ENCODE data around the gene JCHAIN. TPM values are rescaled to one million over a fixed set of nuclear protein-coding genes. Genes with fewer than 3 reads are reported as not detected.
A peak's percentile ranks its signal among the peaks of the same experiment; 100 is the strongest.

Gene JCHAIN
- total and polyA plus RNA-seq, 9 of the 15 experiments (the other 6 are each of a cell fraction or from before 2014, with no cell fraction given), result 0.04 to 0.68 (median 0.26) TPM; not detected in 5

DNA sequence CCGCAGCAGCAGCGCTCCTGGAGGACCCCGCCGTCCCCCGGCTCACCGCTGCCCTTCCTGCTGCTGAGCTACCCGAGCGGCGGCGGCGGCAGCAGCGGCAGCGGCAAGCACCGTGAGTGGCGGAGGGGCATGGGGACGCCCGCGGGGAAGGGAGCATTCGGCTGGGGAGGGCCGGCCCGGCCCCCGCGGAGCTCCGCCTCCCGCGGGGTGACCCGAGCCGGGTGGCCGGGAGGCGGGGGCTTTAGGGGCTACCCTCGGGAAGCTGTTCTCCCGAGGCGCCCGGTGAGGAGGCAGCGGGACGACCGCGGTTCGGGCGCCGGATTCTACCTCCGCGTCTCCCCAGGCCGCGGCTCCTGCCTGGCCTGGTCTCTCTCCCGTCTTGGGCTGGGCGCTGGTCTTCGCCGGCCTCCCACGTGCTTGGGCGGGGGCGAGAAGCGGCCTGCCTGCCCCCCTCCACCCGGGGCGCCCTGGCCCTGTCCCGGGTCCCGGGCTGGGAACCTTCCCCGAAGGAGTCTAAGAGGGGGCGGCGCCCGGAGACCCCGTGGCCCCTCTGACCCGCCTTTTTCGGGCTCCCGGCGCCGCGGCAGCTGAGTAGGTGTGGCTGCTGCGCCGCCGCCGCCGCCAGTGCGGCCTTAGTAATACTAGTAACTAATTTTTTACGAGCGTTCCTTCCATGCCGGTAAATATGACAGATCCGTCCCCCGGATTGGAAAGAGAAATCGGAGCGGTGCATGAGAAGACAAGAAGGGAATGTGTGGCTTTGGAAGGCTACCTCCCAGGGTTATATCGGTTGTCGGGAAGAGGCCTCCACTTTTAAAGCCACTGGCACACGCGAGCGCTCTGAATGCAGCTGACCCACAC, 39.1 kb upstream of the JCHAIN start (continued):
- TF ChIP-seq SMAD4 (CRISPR knock-in tag; conservative IDR thresholded peaks at IDR 0.05) (0 out of 2 replicates have a peak, but pooled peaks have one; percentile 69), SIN3A (IDR thresholded peaks at IDR 0.05; ENCODE audit: borderline replicate concordance in 2 of 2, control insufficient read depth in 1 of 2, low read depth in 2 of 2, low read length in 2 of 2) (peak; percentile 37 to 81; a peak in 3 of 4 replicates), EWSR1 (IDR thresholded peaks at IDR 0.05; ENCODE audit: borderline replicate concordance, low read depth, partially characterized antibody) (no peak), HDAC8 (tag; IDR thresholded peaks at IDR 0.05) (no peak), SMARCC2 (IDR thresholded peaks at IDR 0.05; ENCODE audit: low read depth) (no peak), ZNF444 (CRISPR knock-in tag; IDR thresholded peaks at IDR 0.05) (no peak)
- TF ChIP-seq, protein P1, sequence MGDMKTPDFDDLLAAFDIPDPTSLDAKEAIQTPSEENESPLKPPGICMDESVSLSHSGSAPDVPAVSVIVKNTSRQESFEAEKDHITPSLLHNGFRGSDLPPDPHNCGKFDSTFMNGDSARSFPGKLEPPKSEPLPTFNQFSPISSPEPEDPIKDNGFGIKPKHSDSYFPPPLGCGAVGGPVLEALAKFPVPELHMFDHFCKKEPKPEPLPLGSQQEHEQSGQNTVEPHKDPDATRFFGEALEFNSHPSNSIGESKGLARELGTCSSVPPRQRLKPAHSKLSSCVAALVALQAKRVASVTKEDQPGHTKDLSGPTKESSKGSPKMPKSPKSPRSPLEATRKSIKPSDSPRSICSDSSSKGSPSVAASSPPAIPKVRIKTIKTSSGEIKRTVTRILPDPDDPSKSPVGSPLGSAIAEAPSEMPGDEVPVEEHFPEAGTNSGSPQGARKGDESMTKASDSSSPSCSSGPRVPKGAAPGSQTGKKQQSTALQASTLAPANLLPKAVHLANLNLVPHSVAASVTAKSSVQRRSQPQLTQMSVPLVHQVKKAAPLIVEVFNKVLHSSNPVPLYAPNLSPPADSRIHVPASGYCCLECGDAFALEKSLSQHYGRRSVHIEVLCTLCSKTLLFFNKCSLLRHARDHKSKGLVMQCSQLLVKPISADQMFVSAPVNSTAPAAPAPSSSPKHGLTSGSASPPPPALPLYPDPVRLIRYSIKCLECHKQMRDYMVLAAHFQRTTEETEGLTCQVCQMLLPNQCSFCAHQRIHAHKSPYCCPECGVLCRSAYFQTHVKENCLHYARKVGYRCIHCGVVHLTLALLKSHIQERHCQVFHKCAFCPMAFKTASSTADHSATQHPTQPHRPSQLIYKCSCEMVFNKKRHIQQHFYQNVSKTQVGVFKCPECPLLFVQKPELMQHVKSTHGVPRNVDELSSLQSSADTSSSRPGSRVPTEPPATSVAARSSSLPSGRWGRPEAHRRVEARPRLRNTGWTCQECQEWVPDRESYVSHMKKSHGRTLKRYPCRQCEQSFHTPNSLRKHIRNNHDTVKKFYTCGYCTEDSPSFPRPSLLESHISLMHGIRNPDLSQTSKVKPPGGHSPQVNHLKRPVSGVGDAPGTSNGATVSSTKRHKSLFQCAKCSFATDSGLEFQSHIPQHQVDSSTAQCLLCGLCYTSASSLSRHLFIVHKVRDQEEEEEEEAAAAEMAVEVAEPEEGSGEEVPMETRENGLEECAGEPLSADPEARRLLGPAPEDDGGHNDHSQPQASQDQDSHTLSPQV (IDR thresholded peaks at IDR 0.05), result peak; percentile 87
- TF ChIP-seq, protein P2, sequence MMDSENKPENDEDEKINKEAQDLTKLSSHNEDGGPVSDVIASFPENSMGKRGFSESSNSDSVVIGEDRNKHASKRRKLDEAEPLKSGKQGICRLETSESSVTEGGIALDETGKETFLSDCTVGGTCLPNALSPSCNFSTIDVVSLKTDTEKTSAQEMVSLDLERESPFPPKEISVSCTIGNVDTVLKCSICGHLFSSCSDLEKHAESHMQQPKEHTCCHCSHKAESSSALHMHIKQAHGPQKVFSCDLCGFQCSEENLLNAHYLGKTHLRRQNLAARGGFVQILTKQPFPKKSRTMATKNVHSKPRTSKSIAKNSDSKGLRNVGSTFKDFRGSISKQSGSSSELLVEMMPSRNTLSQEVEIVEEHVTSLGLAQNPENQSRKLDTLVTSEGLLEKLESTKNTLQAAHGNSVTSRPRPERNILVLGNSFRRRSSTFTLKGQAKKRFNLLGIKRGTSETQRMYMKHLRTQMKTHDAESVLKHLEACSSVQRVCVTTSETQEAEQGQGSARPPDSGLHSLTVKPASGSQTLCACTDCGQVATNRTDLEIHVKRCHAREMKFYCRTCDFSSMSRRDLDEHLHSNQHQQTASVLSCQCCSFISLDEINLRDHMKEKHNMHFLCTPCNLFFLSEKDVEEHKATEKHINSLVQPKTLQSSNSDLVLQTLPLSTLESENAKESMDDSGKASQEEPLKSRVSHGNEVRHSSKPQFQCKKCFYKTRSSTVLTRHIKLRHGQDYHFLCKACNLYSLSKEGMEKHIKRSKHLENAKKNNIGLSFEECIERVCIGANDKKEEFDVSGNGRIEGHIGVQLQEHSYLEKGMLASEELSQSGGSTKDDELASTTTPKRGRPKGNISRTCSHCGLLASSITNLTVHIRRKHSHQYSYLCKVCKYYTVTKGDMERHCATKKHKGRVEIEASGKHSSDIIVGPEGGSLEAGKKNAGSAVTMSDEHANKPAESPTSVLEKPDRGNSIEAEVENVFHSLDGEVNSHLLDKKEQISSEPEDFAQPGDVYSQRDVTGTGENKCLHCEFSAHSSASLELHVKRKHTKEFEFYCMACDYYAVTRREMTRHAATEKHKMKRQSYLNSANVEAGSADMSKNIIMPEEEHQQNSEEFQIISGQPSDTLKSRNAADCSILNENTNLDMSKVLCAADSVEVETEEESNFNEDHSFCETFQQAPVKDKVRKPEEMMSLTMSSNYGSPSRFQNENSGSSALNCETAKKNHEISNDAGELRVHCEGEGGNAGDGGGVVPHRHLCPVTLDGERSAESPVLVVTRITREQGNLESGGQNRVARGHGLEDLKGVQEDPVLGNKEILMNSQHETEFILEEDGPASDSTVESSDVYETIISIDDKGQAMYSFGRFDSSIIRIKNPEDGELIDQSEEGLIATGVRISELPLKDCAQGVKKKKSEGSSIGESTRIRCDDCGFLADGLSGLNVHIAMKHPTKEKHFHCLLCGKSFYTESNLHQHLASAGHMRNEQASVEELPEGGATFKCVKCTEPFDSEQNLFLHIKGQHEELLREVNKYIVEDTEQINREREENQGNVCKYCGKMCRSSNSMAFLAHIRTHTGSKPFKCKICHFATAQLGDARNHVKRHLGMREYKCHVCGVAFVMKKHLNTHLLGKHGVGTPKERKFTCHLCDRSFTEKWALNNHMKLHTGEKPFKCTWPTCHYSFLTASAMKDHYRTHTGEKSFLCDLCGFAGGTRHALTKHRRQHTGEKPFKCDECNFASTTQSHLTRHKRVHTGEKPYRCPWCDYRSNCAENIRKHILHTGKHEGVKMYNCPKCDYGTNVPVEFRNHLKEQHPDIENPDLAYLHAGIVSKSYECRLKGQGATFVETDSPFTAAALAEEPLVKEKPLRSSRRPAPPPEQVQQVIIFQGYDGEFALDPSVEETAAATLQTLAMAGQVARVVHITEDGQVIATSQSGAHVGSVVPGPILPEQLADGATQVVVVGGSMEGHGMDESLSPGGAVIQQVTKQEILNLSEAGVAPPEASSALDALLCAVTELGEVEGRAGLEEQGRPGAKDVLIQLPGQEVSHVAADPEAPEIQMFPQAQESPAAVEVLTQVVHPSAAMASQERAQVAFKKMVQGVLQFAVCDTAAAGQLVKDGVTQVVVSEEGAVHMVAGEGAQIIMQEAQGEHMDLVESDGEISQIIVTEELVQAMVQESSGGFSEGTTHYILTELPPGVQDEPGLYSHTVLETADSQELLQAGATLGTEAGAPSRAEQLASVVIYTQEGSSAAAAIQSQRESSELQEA (IDR thresholded peaks at IDR 0.05; ENCODE audit: low read depth), result no peak
- TF ChIP-seq, protein P3, sequence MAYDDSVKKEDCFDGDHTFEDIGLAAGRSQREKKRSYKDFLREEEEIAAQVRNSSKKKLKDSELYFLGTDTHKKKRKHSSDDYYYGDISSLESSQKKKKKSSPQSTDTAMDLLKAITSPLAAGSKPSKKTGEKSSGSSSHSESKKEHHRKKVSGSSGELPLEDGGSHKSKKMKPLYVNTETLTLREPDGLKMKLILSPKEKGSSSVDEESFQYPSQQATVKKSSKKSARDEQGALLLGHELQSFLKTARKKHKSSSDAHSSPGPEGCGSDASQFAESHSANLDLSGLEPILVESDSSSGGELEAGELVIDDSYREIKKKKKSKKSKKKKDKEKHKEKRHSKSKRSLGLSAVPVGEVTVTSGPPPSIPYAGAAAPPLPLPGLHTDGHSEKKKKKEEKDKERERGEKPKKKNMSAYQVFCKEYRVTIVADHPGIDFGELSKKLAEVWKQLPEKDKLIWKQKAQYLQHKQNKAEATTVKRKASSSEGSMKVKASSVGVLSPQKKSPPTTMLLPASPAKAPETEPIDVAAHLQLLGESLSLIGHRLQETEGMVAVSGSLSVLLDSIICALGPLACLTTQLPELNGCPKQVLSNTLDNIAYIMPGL (CRISPR knock-in tag; IDR thresholded peaks at IDR 0.05), result no peak
